Stimulated activated effector memory CD8-positive, alpha-beta T cell treated with anti-CD3 and anti-CD28 coated beads, Interleukin-12 subunit alpha, Interleukin-12 subunit beta, amount 100 ng/mL, for 72 hours (primary cell): Measurements from ENCODE around the gene TRIM54.

ENCODE experiments used
- ATAC-seq: fragments of 150-1000 bp; cut with Tn5 transposase; 2 replicates; pipeline ENCODE4 v1.10.0; 2021
- DNase-seq, 2 donors: peaks; one replicate each; pipeline ENCODE4 v3.0.0; 2021 to 2022; ENCODE audit warnings: low spot score in 2 of 2
- H3K27ac Mint-ChIP-seq: one replicate; pipeline ENCODE4 v1.8.0; 2022; ENCODE audit warnings: mild to moderate bottlenecking, mixed read lengths
- H3K36me3 Mint-ChIP-seq: one replicate; pipeline ENCODE4 v1.8.0; 2022; ENCODE audit warnings: mild to moderate bottlenecking, mixed read lengths
- H3K4me1 Mint-ChIP-seq: one replicate; pipeline ENCODE4 v1.8.0; 2022; ENCODE audit warnings: mixed read lengths
- H3K4me3 Mint-ChIP-seq: one replicate; pipeline ENCODE4 v1.8.0; 2022; ENCODE audit warnings: mild to moderate bottlenecking, mixed read lengths
- H3K9me3 Mint-ChIP-seq: one replicate; pipeline ENCODE4 v1.8.0; 2022; ENCODE audit warnings: mixed read lengths

Gene TRIM54, protein sequence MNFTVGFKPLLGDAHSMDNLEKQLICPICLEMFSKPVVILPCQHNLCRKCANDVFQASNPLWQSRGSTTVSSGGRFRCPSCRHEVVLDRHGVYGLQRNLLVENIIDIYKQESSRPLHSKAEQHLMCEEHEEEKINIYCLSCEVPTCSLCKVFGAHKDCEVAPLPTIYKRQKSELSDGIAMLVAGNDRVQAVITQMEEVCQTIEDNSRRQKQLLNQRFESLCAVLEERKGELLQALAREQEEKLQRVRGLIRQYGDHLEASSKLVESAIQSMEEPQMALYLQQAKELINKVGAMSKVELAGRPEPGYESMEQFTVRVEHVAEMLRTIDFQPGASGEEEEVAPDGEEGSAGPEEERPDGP

DNA sequence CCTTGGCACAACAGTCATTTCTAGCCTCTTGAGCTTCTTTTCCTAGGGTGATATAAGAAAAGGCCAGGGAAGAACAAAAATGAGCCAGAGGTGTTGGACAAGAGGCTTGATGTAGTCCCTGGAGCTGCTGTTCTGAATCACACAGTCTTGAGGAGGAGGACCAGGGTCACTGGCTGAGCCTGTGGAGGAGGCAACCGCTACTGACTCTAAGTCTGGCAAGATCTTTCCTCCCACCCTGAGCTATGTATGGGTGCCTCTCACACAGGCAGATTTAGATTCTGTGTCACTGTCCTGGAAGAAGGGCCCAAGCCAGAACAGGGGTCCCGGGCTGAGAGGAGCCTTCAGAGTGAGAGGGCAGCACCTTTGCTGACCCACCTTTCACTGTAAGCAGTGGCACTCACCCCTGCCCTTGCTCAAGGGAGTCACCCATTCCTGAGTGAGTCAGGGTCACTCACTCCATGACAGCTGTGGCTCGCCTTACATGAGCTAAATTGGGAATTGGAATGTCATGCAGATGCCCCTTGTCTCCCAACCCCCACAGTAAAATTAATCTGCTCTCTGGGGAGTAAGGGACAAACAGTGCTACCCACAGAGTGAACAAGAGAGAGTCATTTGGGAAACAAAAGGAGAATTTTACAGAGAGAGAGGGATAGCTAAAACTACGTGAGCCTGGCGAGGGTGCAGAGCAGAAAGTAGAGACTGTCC lies at the start of gene TRIM54:
TSS of gene TRIM54 (plus strand) at position 575 of the 705 bp plus-strand sequence. CDS start 303 bp downstream, outside the sequence.
- Mint-ChIP-seq H3K9me3 (no peaks in the 10 kb centered on the region), H3K27ac (no peak within 1 kb of the TSS), H3K4me1 (no peaks in the 10 kb centered on the region), H3K36me3 (no peaks in the 10 kb centered on the region), H3K4me3 (no peak within 1 kb of the TSS)
- no peak for DNase-seq
- ATAC-seq, result peak; percentile 26

DNA sequence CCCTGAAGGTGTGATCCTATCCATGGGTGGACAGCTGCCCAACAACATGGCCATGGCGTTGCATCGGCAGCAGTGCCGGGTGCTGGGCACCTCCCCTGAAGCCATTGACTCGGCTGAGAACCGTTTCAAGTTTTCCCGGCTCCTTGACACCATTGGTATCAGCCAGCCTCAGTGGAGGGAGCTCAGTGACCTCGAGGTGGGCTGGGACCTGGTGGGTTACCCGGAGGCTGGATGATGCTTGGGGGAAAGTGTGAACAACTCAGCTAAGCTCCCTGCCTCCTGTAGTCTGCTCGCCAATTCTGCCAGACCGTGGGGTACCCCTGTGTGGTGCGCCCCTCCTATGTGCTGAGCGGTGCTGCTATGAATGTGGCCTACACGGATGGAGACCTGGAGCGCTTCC lies 48.9 kb upstream of the TRIM54 start:
- H3K27ac Mint-ChIP-seq, result no peak overlapping the region
- DNase-seq (no peak), ATAC-seq (no peak)
- no peak overlapping the region for H3K4me3 Mint-ChIP-seq
- no peaks in the 10 kb centered on the region for H3K4me1 Mint-ChIP-seq
- no peaks in the 10 kb centered on the region for H3K9me3 Mint-ChIP-seq
- peaks cover 100% of the 10 kb centered on the region for H3K36me3 Mint-ChIP-seq

DNA sequence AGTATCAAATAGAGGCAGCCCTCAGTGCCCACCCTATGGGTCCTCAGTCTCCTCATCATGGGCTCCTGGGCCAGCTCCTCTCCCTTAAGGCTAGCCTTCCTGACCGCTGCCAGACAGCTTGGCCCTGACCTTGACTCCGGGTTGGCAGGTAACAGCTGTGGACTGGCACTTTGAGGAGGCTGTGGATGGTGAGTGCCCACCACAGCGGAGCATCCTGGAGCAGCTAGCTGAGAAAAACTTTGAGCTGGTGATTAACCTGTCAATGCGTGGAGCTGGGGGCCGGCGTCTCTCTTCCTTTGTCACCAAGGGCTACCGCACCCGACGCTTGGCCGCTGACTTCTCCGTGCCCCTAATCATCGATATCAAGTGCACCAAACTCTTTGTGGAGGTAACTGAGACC lies 46.1 kb upstream of the TRIM54 start:
- ATAC-seq (no peak), DNase-seq (no peak)
- Mint-ChIP-seq H3K27ac (no peak overlapping the region), H3K9me3 (no peaks in the 10 kb centered on the region), H3K4me3 (no peak overlapping the region), H3K36me3 (peaks cover 100% of the 10 kb centered on the region), H3K4me1 (no peaks in the 10 kb centered on the region)

DNA sequence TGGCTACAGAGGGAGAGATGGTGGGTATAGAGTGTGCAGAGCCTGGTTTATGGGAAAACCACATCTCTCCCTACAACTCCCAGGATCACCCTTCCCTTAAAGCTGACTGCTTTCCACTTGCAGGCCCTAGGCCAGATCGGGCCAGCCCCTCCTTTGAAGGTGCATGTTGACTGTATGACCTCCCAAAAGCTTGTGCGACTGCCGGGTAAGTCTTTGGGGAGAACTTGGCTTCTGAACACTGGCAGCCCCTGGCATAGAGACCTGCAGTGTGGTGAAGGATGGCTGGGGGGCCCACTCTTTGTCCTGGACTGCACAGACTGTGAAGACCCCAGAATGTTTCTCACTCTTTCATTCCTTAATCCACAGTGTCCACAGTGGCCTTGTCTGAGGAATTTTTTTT lies 45.6 kb upstream of the TRIM54 start:
- Mint-ChIP-seq H3K9me3 (no peaks in the 10 kb centered on the region), H3K4me3 (no peak overlapping the region), H3K4me1 (peaks cover 4% of the 10 kb centered on the region), H3K27ac (no peak overlapping the region), H3K36me3 (peaks cover 100% of the 10 kb centered on the region)
- no peak for DNase-seq
- ATAC-seq, result no peak

DNA sequence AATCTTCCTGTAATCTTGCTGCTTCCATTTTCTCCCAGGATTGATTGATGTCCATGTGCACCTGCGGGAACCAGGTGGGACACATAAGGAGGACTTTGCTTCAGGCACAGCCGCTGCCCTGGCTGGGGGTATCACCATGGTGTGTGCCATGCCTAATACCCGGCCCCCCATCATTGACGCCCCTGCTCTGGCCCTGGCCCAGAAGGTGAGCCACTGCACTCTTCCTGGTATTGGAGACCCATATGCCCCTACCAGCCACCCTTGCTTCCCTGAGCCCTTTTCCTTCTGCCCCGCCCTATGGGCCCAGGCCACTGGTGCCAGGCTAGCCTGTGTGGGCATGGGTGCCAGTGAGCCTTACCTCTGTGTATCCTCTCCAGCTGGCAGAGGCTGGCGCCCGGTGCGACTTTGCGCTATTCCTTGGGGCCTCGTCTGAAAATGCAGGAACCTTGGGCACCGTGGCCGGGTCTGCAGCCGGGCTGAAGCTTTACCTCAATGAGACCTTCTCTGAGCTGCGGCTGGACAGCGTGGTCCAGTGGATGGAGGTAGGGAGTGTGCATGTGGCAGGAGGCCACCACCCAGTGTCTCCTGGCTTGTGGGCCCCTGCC lies 44.8 kb upstream of the TRIM54 start:
- Mint-ChIP-seq H3K9me3 (no peaks in the 10 kb centered on the region), H3K27ac (no peak overlapping the region), H3K4me3 (no peak overlapping the region), H3K36me3 (peaks cover 100% of the 10 kb centered on the region), H3K4me1 (peaks cover 10% of the 10 kb centered on the region)
- DNase-seq, result no peak
- no peak for ATAC-seq

DNA sequence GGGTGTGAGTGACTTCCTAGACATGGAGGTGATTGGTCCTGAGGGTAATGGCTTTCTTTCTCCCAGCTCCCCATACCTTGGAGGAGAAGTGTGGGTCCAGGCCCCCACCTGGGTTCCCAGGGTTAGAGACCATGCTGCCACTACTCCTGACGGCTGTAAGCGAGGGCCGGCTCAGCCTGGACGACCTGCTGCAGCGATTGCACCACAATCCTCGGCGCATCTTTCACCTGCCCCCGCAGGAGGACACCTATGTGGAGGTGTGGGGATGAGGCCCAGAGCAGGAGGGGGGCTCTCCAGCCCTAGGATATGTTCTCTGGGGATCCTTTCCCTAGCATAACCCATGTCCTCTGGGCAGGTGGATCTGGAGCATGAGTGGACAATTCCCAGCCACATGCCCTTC lies 43.3 kb upstream of the TRIM54 start:
- H3K4me3 Mint-ChIP-seq, result no peak overlapping the region
- DNase-seq (no peak), ATAC-seq (no peak)
- H3K27ac Mint-ChIP-seq, result no peak overlapping the region
- H3K36me3 Mint-ChIP-seq, result peaks cover 100% of the 10 kb centered on the region
- peaks cover 10% of the 10 kb centered on the region for H3K4me1 Mint-ChIP-seq
- H3K9me3 Mint-ChIP-seq, result no peaks in the 10 kb centered on the region

DNA sequence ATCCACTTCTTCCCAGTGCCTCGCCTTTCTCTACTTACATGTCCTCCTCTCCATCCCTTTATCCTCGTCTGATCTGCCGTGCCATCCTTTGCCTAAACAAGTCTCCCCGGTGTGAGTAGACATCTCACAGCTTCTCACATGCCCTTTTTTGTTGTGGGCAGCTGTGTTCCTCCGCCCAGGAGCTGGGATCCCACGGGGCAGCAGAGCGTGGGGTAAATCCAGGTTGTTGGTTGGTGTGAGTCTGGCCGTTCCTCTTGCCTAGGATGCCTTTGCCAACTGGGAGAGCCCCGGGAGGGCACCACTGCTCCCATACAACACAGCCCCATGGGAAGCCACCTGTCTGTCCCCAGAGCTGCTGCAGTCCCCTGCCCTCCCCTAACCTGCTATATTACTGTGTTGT lies 41.8 kb upstream of the TRIM54 start:
- H3K27ac Mint-ChIP-seq, result no peak overlapping the region
- no peak overlapping the region for H3K4me3 Mint-ChIP-seq
- no peaks in the 10 kb centered on the region for H3K9me3 Mint-ChIP-seq
- H3K36me3 Mint-ChIP-seq, result peaks cover 89% of the 10 kb centered on the region
- ATAC-seq (no peak), DNase-seq (no peak)
- H3K4me1 Mint-ChIP-seq, result peaks cover 10% of the 10 kb centered on the region

DNA sequence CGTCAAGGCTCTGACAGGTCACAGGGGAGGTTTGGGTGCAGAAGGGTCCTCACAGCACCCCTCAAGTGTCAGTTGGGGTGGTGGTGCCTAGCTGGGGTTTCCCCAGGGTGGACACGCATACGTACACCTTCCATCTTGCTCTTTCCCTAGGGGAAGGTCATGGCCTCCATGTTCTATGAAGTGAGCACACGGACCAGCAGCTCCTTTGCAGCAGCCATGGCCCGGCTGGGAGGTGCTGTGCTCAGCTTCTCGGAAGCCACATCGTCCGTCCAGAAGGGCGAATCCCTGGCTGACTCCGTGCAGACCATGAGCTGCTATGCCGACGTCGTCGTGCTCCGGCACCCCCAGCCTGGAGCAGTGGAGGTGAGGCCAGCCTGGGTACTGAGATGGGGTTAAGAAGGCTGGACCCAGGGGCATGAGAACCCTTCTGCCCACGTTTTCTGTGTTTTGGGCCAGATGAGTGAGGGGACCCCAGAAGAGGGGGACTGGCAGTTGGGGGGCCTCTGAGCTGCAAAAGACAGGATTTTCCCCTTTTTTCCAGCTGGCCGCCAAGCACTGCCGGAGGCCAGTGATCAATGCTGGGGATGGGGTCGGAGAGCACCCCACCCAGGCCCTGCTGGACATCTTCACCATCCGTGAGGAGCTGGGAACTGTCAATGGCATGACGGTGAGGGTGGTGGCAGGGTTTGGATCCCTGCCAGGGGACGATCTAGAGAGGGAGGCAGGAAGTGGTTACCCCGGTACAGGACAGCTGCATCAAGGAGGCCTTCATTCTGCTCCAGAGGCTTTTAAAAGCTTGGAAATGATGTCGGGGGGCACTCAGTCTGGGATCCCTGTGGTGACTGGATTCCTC lies 40.2 kb upstream of the TRIM54 start:
- Mint-ChIP-seq H3K27ac (peak overlapping the region; percentile 61), H3K4me1 (peaks cover 10% of the 10 kb centered on the region), H3K36me3 (peaks cover 73% of the 10 kb centered on the region), H3K4me3 (no peak overlapping the region), H3K9me3 (no peaks in the 10 kb centered on the region)
- ATAC-seq, result no peak
- DNase-seq, result no peak

DNA sequence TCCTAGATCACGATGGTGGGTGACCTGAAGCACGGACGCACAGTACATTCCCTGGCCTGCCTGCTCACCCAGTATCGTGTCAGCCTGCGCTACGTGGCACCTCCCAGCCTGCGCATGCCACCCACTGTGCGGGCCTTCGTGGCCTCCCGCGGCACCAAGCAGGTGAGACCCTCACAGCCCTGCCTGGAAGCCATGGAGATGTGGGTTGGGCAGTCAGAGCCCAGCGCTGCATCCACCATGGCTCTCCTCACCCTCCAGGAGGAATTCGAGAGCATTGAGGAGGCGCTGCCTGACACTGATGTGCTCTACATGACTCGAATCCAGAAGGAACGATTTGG lies 39.6 kb upstream of the TRIM54 start:
- Mint-ChIP-seq H3K36me3 (peaks cover 67% of the 10 kb centered on the region), H3K9me3 (no peaks in the 10 kb centered on the region), H3K4me3 (no peak overlapping the region), H3K4me1 (peaks cover 10% of the 10 kb centered on the region), H3K27ac (peak overlapping the region; percentile 61)
- ATAC-seq (no peak), DNase-seq (no peak)

DNA sequence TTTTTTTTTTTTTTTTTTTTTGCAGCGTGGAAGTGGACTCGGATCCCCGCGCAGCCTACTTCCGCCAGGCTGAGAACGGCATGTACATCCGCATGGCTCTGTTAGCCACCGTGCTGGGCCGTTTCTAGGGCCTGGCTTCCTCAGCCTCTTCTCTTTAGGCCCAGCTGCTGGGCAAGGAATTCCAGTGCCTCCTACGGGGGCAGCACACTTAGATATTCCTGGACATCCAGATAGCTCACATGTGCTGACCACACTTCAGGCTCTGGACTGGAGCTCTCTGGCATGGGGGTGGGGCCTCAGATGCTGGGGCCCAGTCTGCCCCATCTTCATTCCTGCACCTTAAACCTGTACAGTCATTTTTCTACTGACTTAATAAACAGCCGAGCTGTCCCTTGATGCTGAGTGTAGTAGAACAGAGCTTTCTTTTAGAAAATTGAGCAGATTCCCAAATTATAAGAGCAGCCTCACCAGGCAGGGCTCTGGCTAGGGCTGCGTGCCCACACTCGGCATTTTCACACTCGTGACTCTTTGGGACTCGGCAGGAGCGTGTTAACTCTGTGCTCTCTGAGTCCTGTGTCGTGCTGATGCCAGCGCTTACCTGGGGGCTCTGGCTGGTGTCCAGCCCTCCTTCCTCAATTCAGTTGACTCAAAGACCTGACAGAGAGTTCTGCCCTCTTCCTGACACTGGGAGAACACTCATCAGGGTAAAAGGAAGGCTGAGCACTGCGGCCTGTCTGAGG lies 38.7 kb upstream of the TRIM54 start:
- H3K9me3 Mint-ChIP-seq, result no peaks in the 10 kb centered on the region
- ATAC-seq (no peak), DNase-seq (no peak)
- no peak overlapping the region for H3K27ac Mint-ChIP-seq
- no peak overlapping the region for H3K4me3 Mint-ChIP-seq
- peaks cover 62% of the 10 kb centered on the region for H3K36me3 Mint-ChIP-seq
- peaks cover 10% of the 10 kb centered on the region for H3K4me1 Mint-ChIP-seq

DNA sequence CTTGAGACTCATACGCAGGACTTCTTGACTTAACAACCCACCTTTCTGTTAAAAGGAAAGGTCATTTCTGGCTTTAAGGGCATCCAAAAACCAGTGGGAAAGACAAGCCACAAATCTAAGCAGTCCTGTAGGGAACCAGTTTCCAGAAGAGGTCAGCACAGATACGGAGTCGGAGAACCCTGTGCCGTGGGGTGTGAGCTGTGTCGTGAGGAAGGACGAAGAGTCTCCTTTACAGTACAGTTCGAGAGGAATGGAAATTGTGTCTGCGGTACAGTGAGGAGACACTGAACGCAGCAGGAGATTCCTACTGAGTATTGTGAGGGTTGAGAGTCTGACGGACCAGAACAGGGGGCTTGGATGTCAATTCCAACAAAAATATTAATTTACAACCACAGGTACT lies 37.1 kb upstream of the TRIM54 start:
- Mint-ChIP-seq H3K4me1 (peaks cover 10% of the 10 kb centered on the region), H3K27ac (no peak overlapping the region), H3K9me3 (no peaks in the 10 kb centered on the region), H3K4me3 (no peak overlapping the region), H3K36me3 (peaks cover 48% of the 10 kb centered on the region)
- DNase-seq (no peak), ATAC-seq (no peak)

DNA sequence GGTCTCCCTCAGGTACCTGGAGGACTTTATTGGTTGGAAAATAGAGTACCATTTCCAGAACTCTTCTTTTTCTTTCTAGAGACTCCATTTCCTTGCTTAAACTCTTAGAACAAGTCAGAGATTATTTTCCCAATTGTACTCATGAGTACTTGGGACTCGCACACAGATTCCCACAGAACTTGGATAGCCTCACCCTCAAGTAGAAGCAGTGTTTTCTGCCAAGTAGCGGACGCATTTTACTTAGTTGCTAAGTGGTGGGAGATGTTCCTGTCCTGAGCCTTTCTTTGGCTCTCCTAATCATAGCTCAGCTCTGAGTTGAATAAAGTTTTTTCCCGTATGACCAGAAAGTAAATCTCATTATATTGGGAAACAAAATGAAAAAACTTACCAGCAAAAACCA lies 36.6 kb upstream of the TRIM54 start:
- no peak overlapping the region for H3K4me3 Mint-ChIP-seq
- DNase-seq (no peak), ATAC-seq (no peak)
- H3K27ac Mint-ChIP-seq, result no peak overlapping the region
- peaks cover 10% of the 10 kb centered on the region for H3K4me1 Mint-ChIP-seq
- H3K9me3 Mint-ChIP-seq, result no peaks in the 10 kb centered on the region
- peaks cover 43% of the 10 kb centered on the region for H3K36me3 Mint-ChIP-seq

DNA sequence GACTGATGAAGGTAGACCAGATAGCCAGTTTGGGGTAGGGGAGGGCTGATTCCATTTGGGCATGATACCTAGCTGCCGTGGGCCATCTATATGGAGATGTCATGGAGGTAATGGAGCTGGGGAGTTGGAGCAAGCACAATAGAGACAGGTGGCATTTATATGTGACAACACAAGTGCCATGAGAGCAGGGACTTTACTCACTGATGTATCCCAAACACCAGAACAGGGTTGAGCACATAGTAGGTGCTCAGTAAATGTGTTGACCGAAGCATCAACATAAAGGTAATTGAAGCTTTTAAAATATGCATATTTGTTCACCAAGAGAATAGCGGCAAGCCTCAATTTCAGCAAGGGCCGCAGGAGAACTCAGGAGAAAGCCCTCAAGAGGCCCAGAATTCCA lies 34.3 kb upstream of the TRIM54 start:
- no peak for ATAC-seq
- Mint-ChIP-seq H3K4me3 (no peak overlapping the region), H3K27ac (no peak overlapping the region), H3K4me1 (no peaks in the 10 kb centered on the region), H3K9me3 (no peaks in the 10 kb centered on the region), H3K36me3 (peaks cover 20% of the 10 kb centered on the region)
- no peak for DNase-seq

DNA sequence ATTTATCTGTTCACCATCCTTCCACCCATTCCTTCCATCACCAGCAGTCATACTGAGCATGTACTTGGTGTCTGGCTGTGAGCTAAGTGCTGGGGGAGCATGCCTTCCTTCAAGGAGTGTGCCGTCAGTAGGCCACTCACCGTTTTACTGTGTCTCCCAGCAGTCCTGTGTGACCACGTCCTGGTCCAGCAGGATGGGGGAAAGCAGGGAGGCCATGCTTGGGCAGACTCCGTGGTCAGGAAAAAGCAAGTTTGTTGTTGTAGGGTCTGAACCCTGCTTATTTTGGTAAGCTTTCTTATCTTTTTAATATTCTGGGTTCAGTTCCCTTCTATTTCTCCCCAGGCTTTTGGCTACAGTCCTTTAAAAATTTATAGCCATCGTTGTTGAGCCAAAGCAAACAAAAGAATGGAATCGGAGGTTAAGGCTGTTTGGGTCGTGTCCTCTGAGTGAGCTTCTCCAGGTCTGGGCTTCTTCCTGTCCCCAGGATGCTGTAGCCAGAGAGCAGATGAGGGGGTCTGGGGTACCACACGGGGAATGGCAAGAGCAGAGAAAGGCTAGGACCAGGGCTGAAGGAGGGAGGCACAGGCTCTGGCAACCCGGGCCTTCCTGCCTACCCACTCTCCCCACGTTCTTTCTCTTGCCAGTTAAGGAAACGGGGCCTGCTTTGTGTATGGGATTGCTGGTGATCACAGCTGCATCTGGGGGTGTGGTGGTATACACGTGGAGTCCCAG lies 32.9 kb upstream of the TRIM54 start:
- DNase-seq (no peak), ATAC-seq (no peak)
- Mint-ChIP-seq H3K36me3 (peaks cover 6% of the 10 kb centered on the region), H3K4me3 (no peak overlapping the region), H3K4me1 (no peaks in the 10 kb centered on the region), H3K9me3 (no peaks in the 10 kb centered on the region), H3K27ac (no peak overlapping the region)
